GM19328 (cell line): Measurements from ENCODE around the gene SDK1.

Source experiments
- ATAC-seq: cut with Tn5 transposase; IDR thresholded peaks from one replicate; pipeline ENCODE4 v1.9.1; 2021; ENCODE audit warnings: mild to moderate bottlenecking, moderate library complexity; ENCODE audit not compliant: unreplicated experiment

SDK1 gene

GRCh38 chr7:3300651-3301448, at the start of gene SDK1:
SDK1 (plus strand) TSS chr7:3301252; CDS start chr7:3301587, 335 bp downstream.
- ATAC-seq, result peak; percentile 90

- no peak for ATAC-seq
Observed at GRCh38 chr7:3254718-3255117, 46.3 kb upstream of the SDK1 start.

- no peak for ATAC-seq
Observed at GRCh38 chr7:3259711-3260400, 41.2 kb upstream of the SDK1 start.

GRCh38 chr7:3260401-3260715, 40.7 kb upstream of the SDK1 start:
- no peak for ATAC-seq

GRCh38 chr7:3264693-3265339, 36.2 kb upstream of the SDK1 start:
- ATAC-seq, result no peak

GRCh38 chr7:3265388-3265787, 35.7 kb upstream of the SDK1 start:
- no peak for ATAC-seq

- no peak for ATAC-seq
Observed at GRCh38 chr7:3266240-3266639, 34.8 kb upstream of the SDK1 start.

GRCh38 chr7:3267966-3268690, 32.9 kb upstream of the SDK1 start:
- no peak for ATAC-seq

- no peak for ATAC-seq
Observed at GRCh38 chr7:3270362-3270761, 30.7 kb upstream of the SDK1 start.

- ATAC-seq, result no peak
Observed at GRCh38 chr7:3271298-3271697, 29.8 kb upstream of the SDK1 start.

- no peak for ATAC-seq
Observed at GRCh38 chr7:3272691-3273141, 28.3 kb upstream of the SDK1 start.

- ATAC-seq, result no peak
Observed at GRCh38 chr7:3274131-3274530, 26.9 kb upstream of the SDK1 start.

- ATAC-seq, result no peak
Observed at GRCh38 chr7:3277604-3278572, 23.2 kb upstream of the SDK1 start.

GRCh38 chr7:3279147-3279818, 21.8 kb upstream of the SDK1 start:
- no peak for ATAC-seq

- no peak for ATAC-seq
Observed at GRCh38 chr7:3280445-3280844, 20.6 kb upstream of the SDK1 start.

GRCh38 chr7:3280946-3281656, 20.0 kb upstream of the SDK1 start:
- no peak for ATAC-seq

- no peak for ATAC-seq
Observed at GRCh38 chr7:3282457-3282856, 18.6 kb upstream of the SDK1 start.

- no peak for ATAC-seq
Observed at GRCh38 chr7:3283130-3283704, 17.8 kb upstream of the SDK1 start.

GRCh38 chr7:3285652-3286051, 15.4 kb upstream of the SDK1 start:
- no peak for ATAC-seq
